ENCODE data around the gene TIPARP. TPM values are rescaled to one million over a fixed set of nuclear protein-coding genes. Genes with fewer than 3 reads are reported as not detected.

TIPARP gene
- total RNA-seq, 6 experiments from 2014 or later = 10.2 to 19.5 (median 16.4) TPM

- H3K4me1 ChIP-seq = peaks cover 0 to 49% (median 17%) of the 10 kb centered on the region in 4 donors
- intact Hi-C loops (cut with DNase I) = no loop called here
- no peaks in the 10 kb centered on the region for H3K9me3 ChIP-seq
- DNase-seq = no peak
- 79% methylated on average over 7 of the region's 7 CpGs for whole genome bisulfite sequencing (ENCODE audit: insufficient coverage, low coverage, low lambda C conversion rate, missing lambda C conversion rate)
- no peak overlapping the region for H3K27ac ChIP-seq
- no peak overlapping the region for H3K4me3 ChIP-seq
- ATAC-seq = no peak
- TF ChIP-seq POLR2A (IDR thresholded peaks at IDR 0.05) (no peak), CTCF (IDR thresholded peaks at IDR 0.05) (no peak)
- H3K27me3 ChIP-seq = no peaks in the 10 kb centered on the region
- H3K36me3 ChIP-seq = peaks cover 0 to 6% (median 0%) of the 10 kb centered on the region in 4 donors
Measured at GRCh38 chr3:156688632-156689452, 14.5 kb downstream of the TIPARP start.

- WGBS (ENCODE audit: insufficient coverage, low coverage, low lambda C conversion rate, missing lambda C conversion rate) = 0% methylated on average over 1 of the region's 1 CpG
- peaks cover 0 to 12% (median 4%) of the 10 kb centered on the region in 4 donors for H3K36me3 ChIP-seq
- peak in 1 of 4 donors; percentile 30 for ATAC-seq
- intact Hi-C loops (cut with DNase I) = loop anchor here in 1 of 2 donors (10.0 kb wide), 1 partner anchor 455 kb away; no protein-coding TSS in a partner anchor
- H3K27me3 ChIP-seq = no peaks in the 10 kb centered on the region
- no peak overlapping the region for H3K4me3 ChIP-seq
- H3K9me3 ChIP-seq = no peaks in the 10 kb centered on the region
- peaks cover 0 to 45% (median 17%) of the 10 kb centered on the region in 4 donors for H3K4me1 ChIP-seq
- no peak overlapping the region for H3K27ac ChIP-seq
- DNase-seq = no peak
- no peak for TF ChIP-seq CTCF (IDR thresholded peaks at IDR 0.05)
- no peak for TF ChIP-seq POLR2A (IDR thresholded peaks at IDR 0.05)
Measured at GRCh38 chr3:156689608-156690007, 15.2 kb downstream of the TIPARP start.

- H3K9me3 ChIP-seq = no peaks in the 10 kb centered on the region
- H3K36me3 ChIP-seq = peaks cover 0 to 36% (median 10%) of the 10 kb centered on the region in 4 donors
- H3K4me1 ChIP-seq = peaks cover 0 to 29% (median 6%) of the 10 kb centered on the region in 4 donors
- no peak overlapping the region for H3K27ac ChIP-seq
- no peak for DNase-seq
- peak in 1 of 4 donors; percentile 12 for ATAC-seq
- H3K27me3 ChIP-seq = no peaks in the 10 kb centered on the region
- H3K4me3 ChIP-seq = no peak overlapping the region
- WGBS (ENCODE audit: insufficient coverage, low coverage, low lambda C conversion rate, missing lambda C conversion rate) = 71% methylated on average over 1 of the region's 1 CpG
- intact Hi-C loops (cut with DNase I) = loop anchor here in 1 of 2 donors (10.0 kb wide), 1 partner anchor 453 kb away; no protein-coding TSS in a partner anchor
- TF ChIP-seq CTCF (IDR thresholded peaks at IDR 0.05) (no peak), POLR2A (IDR thresholded peaks at IDR 0.05) (no peak)
Measured at GRCh38 chr3:156691920-156692319, 17.5 kb downstream of the TIPARP start.

GRCh38 chr3:156693166-156693565, 18.8 kb downstream of the TIPARP start:
- Histone ChIP-seq H3K4me1 (peaks cover 0 to 25% (median 6%) of the 10 kb centered on the region in 4 donors), H3K9me3 (no peaks in the 10 kb centered on the region), H3K4me3 (no peak overlapping the region), H3K27me3 (no peaks in the 10 kb centered on the region), H3K27ac (no peak overlapping the region), H3K36me3 (peaks cover 0 to 40% (median 10%) of the 10 kb centered on the region in 4 donors)
- intact Hi-C loops (cut with DNase I) = loop anchor here in 1 of 2 donors (10.0 kb wide), 1 partner anchor 452 kb away; no protein-coding TSS in a partner anchor
- ATAC-seq (no peak), DNase-seq (no peak)
- no peak for TF ChIP-seq POLR2A (IDR thresholded peaks at IDR 0.05)
- no peak for TF ChIP-seq CTCF (IDR thresholded peaks at IDR 0.05)
- WGBS (ENCODE audit: insufficient coverage, low coverage, low lambda C conversion rate, missing lambda C conversion rate) = 62% methylated on average over 2 of the region's 2 CpGs

Measured in right lobe of liver (tissue), 6 donors.